ENCODE data around the gene FGFBP2.

Gene FGFBP2, protein sequence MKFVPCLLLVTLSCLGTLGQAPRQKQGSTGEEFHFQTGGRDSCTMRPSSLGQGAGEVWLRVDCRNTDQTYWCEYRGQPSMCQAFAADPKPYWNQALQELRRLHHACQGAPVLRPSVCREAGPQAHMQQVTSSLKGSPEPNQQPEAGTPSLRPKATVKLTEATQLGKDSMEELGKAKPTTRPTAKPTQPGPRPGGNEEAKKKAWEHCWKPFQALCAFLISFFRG

DNA sequence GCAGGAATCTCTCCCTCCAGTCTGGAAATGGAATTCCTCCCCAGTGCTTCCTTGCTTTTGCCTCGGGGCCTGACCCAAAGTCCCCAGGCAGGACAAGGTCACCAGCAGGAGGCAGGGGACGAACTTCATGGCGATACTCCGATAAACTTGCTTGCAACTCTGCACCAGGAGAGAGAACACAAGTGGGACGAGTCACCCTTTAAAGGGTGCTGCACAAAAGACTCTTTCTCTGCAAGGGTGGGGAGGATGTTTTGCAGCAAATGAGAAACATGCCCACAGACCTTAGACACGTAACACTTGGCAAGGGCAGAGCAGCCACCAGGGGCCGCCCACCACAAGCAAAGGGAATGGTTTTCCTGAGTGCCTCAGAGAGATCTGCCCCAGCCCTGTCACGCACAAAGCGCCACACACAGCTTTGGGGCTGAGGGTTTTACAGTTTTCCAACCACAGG lies at the start of gene FGFBP2:
FGFBP2 (minus strand) TSS at position 175 of the 451 bp plus-strand sequence; CDS start at position 129, 46 bp downstream.
- peak; percentile 56 for DNase-seq

DNA sequence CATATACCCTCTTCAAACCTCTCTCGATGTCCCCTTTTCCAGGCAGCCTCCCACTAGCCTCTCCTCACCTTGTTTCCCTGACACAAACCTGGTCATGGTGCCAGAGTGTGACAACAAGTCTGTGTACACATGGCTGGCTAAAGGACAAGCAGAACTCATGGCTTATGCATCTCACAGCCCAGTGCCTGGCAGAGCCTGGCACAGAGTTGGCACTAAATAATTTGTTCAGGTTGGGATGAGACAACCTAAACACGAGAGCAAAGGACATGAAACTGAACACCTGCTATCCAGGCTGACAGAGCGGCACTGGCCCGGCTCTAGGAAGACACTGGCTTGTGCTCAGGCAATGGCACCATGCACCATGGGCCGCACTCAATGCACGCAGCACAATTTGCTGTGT lies 48.2 kb upstream of the FGFBP2 start:
- DNase-seq = no peak

DNA sequence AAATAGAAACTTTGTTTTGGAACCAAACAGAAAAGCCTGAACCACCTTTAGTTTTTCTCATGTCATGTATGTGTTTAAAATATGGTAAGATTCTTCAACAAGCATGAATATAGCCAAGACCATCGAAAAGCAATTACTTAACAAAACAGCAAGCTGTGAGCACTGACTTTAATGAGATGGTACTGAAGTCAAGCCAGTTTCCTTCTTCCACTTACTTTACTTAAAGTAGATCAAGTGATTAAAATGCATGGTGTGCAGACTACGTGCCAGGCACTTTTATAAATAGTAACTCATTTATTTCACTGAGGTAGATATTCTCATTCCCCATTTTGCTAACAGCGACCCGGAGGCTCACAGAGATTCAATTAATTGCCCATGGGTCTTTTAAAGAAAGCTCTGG lies 46.2 kb upstream of the FGFBP2 start:
- DNase-seq = no peak

DNA sequence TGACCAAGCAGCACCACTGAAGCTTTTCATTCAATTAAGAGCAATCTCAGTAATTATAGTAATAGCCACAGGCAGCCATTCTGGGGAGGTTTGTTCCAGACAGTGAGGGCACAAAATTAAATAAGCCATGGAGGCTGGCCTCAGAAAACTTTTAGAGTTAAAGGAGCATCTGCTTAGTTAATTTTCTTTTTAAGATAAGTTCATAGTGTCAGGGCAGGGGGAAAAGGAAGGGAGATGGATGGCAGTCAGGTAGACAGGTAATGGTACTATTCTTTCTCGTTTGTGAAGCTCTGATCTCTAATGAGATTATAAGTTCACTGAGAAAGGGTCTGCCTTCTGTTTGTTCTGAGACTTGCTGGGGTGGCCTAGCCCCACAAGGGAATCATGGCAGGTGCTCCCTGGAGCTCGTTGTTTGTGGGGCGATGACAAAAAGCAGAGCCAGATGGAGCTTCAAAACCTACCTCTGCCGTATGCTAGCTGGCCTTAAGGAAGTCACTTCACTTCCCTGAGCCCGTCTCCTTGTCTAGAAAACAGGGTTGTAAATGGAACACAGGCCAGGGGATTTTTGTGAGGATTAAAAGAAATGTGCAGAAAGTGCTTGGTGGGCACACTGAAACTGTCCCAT lies 44.6 kb upstream of the FGFBP2 start:
- DNase-seq = no peak

DNA sequence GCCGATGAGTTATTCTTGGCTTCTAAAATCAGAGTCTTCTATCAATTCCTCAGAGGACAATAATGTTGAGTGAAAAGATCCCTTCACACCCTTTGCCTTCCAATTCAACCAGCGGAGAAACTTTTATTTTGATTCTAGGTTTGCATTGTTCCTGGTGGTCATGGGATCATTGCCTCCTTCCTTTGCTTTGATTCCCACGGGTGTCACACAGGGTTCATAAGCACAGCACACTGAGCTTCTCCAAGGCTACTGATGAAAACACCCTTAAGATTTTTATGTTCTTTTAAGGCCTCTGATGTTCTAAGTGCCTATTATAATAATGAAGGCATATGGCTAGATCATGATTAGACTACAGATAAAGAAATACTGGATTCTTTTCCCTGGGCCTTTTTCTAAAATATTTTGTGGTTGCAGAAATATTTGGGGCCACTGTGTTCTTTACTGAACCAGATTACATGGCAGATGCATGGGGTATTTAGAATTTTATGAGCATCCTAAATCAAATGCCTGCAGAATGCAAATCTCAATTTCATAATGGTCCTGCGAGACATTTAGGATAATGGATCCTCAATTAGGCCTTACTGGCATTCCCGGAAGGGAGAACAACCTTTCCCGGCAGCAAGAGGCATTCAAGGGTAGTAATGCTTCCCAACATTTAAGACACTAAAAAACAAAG lies 43.9 kb upstream of the FGFBP2 start:
- no peak for DNase-seq

DNA sequence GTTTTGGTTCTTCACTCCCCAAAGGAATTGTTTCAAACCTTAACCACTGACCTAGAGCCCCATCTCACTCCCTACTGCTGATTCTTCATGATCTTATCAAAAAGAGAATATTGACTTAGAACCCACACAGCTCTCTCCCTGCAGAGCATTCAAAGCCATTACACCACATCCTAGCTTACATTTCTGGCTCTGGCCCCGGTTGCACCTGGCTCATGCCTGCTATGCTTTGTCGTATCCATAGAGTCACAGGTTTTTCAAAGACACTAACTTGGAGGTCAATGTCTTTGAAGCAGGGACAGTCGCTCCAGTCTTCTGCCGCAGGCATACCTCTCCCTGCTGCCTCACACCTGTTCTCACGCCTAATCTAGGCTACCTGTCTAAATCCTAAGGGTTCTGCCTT lies 42.7 kb upstream of the FGFBP2 start:
- no peak for DNase-seq

DNA sequence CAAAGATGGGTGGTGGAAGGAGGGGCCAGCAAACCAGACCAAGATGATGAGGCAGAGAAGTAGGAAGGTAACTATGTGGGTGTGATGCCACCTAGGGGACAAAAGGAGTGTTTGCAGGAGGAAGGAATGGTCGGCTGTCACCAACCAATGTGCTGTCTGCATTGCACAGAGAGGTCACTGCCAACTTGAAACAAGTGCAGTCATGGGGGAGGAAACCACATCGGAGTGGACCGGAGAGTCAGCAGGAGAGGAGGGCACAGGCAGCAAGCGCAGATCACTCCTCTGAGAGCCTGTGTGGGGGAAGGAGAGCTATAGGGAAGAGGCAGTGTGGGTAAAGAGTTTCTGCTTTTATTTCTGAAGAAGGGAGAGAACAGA lies 38.5 kb upstream of the FGFBP2 start:
- peak; percentile 70 for DNase-seq

DNA sequence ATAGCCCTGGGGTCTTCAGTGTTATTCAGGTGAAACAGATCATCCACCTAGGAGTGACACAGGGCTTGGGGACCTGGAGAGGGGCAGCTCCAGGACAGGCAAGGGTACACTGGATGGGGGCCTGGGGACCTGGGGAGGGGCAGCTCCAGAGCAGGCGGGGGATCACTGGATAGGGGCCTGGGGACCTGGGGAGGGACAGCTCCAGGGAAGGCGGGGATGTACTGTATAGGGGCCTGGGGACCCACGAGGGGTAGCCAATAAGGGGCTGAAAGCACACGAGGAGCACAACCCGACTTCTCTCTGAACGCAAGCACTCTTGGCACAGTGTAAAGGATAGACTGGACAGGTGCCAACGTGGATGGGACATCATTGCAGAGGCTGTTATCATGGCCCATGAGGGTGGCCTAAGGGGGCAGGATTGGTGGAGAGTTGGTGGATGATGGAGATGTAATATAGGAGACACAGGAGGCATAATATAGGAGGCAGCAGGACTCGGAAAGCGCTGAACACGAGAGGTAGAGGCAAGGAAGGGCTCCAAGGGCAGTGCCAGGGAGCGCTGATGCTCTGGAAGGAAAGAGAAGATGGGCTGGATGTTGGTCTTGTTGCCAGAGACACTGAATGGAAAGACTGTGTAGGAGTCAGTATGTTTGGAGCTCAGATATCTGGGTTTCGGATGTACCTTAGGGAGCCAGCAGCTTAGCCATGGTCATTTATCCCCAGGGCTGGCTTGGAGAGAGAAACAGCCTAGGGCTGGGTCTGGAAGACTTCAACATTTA lies 37.9 kb upstream of the FGFBP2 start:
- no peak for DNase-seq

DNA sequence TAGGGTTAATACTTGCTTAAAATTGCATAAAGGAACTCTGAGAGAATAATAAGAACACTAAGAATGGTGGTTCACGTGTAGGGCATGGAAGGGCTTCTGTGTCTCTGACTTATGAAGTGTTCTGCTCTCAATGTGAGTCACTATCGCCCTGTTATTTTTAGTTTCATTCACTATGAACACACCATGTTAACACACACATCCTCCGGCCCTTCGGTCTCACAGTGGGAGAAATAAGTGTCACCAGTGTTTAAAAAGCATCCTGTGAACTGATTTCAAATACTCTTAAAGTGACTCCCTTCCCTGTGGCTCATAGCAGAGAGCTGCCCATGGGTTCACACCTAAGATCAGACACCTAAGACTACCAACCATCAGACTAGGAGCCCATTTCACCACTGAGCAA lies 33.8 kb upstream of the FGFBP2 start:
- no peak for DNase-seq

DNA sequence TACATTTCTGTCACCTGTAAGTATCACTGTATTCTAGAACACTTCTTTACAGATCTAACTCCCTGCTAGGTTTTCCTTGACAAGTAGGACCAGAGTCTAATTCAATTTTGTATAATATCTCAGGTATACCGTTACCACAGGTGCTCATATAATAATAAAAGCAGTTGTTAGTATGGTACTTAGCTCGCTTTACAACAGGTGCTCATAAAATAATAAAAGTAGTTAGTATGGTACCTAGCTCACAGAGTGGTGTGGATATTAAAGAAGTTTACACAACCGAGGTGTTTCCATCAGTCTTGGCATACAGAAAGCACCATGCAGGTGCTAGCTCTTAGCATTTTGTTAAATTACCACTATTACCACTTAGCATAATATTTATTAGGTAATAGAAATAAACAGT lies 32.9 kb upstream of the FGFBP2 start:
- DNase-seq = no peak

DNA sequence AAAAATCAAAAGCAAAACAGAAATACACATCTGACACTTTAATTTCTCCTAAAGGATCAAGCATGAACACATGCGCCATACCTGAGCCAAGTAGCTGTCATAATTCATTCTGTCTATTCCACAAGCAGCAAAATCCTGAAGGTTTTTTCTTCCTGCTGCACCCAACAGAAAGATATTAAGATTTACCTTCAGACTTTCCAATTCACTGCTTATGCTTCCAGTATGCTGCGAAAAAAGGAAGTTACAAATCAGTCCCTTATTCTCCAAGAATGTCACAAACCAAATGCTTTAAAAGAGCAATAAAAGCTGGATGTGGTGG lies 29.2 kb upstream of the FGFBP2 start:
- no peak for DNase-seq

DNA sequence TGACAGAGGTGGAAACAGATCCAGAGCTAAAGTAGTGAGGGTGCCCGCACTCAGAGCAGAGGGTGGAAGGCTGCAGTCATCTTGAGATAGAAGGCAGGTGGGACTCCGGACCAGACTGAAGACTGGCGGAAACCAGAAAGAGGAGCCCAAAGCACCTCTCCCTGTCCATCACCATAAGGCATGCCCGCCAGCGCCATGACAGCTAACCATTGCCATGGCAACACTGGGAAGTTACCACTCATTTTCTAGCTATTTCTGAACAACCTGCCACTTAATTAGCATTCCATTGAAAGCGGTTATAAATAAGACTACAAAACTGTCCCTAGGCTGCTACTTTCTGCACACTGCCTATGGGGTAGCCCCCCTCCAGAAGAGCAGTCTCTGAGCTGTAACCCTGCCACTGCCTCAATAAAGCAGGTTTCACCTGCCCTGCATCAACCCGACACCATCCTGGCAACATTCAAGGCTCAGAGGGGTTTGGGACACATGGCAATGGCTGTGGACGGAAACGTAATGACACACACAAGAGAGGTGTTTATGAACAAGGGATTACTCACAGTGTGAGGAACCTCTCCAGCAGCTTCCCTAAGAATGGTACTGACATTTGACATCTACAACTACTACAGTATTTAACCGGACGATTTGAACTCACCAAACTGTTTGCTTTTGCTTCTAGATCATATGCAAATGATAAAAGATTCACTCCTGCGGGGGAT lies 27.8 kb upstream of the FGFBP2 start:
- no peak for DNase-seq

DNA sequence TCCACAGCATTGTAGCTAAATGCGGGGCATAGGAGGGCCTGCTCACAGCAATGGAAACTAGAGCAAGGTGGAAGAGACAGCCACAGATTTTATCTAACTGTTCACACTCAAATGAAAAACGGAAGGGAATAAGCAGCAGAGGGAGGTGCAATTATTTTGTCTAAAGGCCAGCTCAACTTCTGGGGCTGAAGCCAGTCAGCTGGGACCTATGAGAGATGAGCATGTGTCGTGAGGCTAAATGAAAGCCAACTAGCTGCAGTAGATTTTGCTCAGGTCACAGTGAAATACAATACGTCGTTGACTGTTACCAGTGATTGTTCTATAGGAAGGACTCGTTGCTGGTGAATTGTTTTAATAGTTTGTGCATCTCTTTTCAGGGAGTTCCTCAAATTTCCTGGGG lies 26.4 kb upstream of the FGFBP2 start:
- no peak for DNase-seq

DNA sequence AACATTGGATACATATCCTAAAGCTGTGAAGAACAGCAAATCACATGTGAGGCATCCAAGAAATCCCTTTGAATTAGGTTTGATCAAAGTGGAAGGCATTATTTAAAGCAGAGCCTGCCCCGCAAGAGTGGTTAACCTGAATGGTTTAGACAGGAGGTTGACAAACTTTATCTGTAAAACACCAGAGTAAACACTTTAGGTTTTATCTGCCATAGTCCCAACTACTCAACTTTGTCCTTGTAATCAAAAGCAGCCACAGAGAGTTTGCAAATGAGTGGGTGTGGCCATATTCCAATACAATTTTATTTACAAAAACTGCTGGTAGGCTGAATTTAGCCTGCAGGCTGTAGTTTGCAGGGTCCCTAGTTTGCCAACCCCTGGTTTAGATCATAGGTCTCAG lies 25.2 kb upstream of the FGFBP2 start:
- DNase-seq = no peak

DNA sequence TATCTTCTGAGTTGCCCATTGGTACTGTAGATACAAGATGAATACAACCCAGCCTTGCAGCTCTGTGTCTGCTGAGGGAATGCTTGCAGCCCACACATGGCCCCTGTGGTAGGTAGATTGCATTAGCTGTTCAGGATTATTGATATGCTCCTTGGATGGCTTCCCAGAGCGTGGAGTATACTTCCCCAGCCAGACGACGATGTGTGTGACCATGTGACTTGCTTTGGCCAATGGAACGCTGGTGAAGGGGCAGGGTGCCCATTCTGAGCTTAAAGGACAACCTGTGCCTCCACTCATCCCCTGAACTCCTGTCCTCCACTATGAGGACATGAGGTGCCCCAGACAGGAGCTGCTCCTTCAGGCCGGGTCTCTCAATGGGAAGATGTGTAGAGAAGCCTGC lies 23.9 kb upstream of the FGFBP2 start:
- no peak for DNase-seq

DNA sequence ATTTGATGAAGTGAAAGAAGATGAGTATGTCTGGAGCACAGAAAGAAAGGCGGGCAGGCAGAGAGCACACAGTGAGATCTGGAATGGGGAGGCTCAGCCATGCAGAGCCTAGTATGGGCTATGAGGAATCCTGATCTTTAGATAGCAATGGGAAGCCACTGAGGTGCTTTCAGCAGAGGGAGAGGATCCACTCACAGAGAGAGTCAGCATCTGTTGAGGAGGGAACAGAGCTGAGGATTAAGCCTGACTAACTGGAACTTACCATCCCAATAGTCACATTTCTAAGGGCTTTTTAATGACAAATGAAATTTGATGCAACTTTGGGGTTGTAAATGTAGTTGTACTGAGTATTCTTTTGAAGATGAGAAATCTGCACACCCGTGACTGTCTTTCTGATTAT lies 20.6 kb upstream of the FGFBP2 start:
- no peak for DNase-seq

DNA sequence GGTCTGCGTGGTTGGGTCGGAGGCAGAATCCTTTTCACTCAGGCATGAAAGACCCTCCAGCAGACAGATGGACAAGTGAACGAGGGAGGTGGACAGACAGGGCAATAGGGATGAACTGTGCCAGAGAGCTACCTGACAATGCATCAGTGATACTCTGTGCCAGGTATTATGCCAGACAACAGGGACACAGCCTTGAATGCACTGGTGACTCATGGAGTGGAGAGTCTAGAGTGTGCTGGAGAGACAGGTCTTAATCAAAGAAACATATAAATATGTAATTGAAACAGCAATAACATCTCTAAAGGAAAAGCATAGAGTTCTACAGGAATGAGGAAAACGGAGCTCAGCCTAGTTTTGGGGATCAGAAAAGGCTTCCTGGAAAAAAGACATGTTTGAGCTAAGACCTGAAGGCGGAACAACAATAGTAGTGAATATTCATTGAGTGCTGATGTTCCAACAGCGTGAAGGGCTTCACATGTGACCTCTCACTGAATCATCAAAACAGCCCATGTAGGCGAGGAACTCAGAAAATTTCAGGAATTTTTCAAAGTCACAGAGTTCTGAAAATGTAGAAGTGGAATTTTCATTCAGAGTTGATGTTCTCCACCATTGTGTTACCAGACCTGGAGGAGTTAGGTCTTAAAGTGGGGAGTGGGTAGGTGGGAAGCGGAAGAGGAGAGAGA lies 20.0 kb upstream of the FGFBP2 start:
- no peak for DNase-seq

DNA sequence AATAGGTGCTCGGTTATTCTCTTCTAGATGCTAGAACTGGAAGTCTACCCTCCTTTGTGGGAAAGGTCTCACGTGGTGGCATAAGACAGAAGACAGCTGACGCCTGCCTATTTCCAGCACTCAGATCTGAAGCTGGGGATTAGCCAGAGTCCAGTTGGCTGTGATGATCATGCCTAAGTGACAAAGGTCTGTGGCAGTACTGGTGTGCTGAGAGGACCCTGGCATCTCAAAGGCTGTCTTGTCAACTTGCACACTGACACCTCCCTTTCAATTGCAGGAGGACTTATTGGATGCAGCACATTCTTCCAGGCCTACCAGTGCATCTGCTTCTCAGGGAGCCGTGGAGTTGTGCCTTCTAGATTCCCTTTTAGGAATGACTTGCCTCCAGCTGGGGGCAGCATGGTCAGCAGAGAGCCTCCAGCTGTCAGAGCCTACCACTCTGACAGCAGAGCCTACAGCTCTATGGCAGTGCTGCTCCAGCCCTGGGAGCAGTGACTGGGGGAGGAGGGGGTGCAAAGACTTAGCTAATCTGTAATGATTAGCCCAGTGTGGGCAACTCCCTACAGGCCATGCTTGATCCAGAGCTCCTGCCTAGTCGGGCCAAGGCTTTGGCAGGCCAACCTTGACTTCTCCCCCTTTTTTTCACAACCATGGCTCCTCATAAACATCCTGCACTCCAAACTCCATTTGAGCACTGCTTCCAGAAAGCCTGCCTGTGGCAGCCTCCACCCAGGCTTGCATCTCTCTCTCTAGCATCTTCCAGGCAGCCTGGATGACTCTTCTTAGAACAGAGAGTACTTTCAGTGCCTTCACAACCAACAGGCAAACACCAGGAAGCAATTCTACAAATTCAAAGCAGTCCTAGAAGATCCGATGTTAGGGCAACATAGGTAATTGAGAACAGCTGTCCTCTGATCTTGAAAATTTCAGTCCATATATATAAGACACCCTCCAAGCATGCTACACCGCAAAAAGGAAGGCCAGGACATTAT lies 13.8 kb upstream of the FGFBP2 start:
- DNase-seq = peak; percentile 15

DNA sequence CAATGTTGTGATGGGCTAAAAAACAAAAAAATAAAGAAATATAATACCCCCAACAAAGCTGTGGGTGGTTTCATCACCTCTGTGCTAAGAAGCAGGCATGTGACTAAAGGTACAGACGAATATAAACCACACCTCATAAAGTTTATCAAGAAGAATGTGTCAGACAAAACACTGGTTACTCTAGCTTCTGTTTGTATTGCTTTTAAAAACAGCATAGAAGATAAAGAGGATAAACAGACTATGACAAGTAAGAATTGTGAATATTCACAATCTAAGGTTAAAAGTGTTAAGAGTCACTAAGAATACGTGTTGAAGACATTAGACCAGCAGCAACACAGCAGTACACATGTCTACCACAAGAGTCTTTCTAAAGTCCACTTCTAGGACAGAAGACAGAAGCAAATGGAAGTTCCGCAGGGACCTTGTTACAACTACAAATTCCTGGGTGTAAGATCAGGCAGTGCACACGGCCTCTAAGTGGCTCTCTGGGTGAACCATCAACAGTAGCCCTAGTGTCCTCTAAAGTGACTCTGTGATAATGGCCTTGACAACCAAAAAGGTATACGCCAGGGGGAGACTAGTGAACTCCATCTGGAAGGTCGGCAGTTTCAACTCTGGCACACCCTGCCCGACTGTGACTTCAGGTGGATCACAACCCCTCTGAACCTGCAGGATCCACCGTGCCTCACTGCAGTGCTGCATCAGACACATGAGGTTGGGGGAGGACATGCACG lies 8.3 kb upstream of the FGFBP2 start:
- no peak for DNase-seq

DNA sequence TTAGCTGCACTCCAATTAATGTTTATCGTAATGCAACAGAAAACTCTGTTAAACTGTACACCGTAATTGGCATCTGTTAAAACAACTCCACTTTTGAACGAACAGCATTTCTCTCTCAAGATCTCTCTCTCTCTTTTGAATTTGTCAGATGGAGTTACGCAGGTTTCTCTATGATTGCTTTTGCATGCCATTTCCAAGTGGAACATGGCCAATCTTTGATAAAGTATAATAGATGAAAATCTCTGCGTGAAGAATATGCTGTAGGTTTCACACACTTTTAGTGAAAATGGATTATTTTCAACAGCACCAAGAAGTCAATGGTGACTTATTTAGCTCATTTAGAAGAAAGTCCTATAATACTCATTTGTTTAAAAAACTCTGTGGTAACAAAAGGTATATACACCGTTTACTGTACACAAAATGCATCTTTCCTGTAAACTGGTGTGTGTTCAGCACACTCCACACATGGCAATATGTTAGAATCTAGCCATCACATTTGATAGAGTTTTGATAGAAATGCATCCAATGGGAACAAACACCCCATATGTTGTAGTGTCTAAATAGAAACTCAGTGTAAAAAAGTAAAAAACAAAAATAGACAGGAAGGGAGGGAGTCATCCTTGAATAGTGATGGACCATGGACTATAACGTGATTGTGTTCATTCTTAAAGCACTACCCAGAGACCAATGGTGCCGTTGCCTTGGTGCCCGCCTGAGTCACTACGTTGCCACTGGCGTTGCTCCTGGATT lies 5.8 kb upstream of the FGFBP2 start:
- no peak for DNase-seq
